H9 (cell line): ENCODE results near the gene ENDOU. TPM values are rescaled to one million over a fixed set of nuclear protein-coding genes. Genes with fewer than 3 reads are reported as not detected.

Experiments
- DNase-seq: peaks from one replicate; pipeline ENCODE4 v3.0.0-alpha.2; 2017
- H2AFZ ChIP-seq: one replicate; pipeline ENCODE4 v1.6.1; 2013; ENCODE audit warnings: mild to moderate bottlenecking, low read length, control low read depth, moderate library complexity
- H2AK5ac ChIP-seq: 2 replicates; pipeline ENCODE4 v1.6.1; 2013; ENCODE audit warnings: low read length, control low read depth, mixed read lengths; ENCODE audit not compliant: insufficient read length
- H2BK120ac ChIP-seq: one replicate; pipeline ENCODE4 v1.6.1; 2013; ENCODE audit warnings: low read depth, mild to moderate bottlenecking, low read length, control low read depth, inconsistent platforms; ENCODE audit not compliant: poor library complexity, severe bottlenecking
- H2BK12ac ChIP-seq: 2 replicates; pipeline ENCODE4 v1.6.1; 2013; ENCODE audit warnings: low read length, control low read depth, mixed read lengths, low read depth; ENCODE audit not compliant: insufficient read length
- H2BK15ac ChIP-seq: 2 replicates; pipeline ENCODE4 v1.6.1; 2013; ENCODE audit warnings: low read depth, low read length, control low read depth
- H2BK20ac ChIP-seq: one replicate; pipeline ENCODE4 v1.6.1; 2013; ENCODE audit warnings: low read depth, mild to moderate bottlenecking, low read length, control low read depth, inconsistent platforms; ENCODE audit not compliant: poor library complexity, severe bottlenecking
- H2BK5ac ChIP-seq: 2 replicates; pipeline ENCODE4 v1.6.1; 2013; ENCODE audit warnings: low read length, control low read depth, mixed read lengths; ENCODE audit not compliant: insufficient read length
- H3K14ac ChIP-seq: 2 replicates; pipeline ENCODE4 v1.6.1; 2013; ENCODE audit warnings: low read length, control low read depth; ENCODE audit not compliant: insufficient read depth
- H3K18ac ChIP-seq: 2 replicates; pipeline ENCODE4 v1.6.1; 2013; ENCODE audit warnings: low read depth, mild to moderate bottlenecking, mixed read lengths, low read length, control low read depth; ENCODE audit not compliant: insufficient read length
- H3K23ac ChIP-seq: 2 replicates; pipeline ENCODE4 v1.6.1; 2013; ENCODE audit warnings: low read length, control low read depth, mixed read lengths, low read depth; ENCODE audit not compliant: insufficient read length
- H3K23me2 ChIP-seq: 2 replicates; pipeline ENCODE4 v1.6.1; 2013; ENCODE audit warnings: low read depth, mild to moderate bottlenecking, mixed read lengths, low read length, control low read depth; ENCODE audit not compliant: insufficient read length, poor library complexity, severe bottlenecking
- H3K27ac ChIP-seq: 2 replicates; pipeline ENCODE4 v1.5.1; 2013; ENCODE audit warnings: low read length, control low read depth, mixed read lengths, low read depth; ENCODE audit not compliant: insufficient read length
- H3K27me3 ChIP-seq: 2 replicates; pipeline ENCODE4 v1.6.1; 2013; ENCODE audit warnings: low read length, control low read depth, inconsistent platforms; ENCODE audit not compliant: insufficient read depth
- H3K4ac ChIP-seq: 2 replicates; pipeline ENCODE4 v1.6.1; 2013; ENCODE audit warnings: low read depth, mild to moderate bottlenecking, control low read depth, inconsistent platforms, low read length, moderate library complexity
- H3K4me1 ChIP-seq: 2 replicates; pipeline ENCODE4 v1.6.1; 2013; ENCODE audit warnings: low read length, control low read depth, inconsistent platforms; ENCODE audit not compliant: insufficient read depth
- H3K4me2 ChIP-seq: 2 replicates; pipeline ENCODE4 v1.6.1; 2013; ENCODE audit warnings: low read length, control low read depth, mixed read lengths; ENCODE audit not compliant: insufficient read length, insufficient read depth
- H3K56ac ChIP-seq: 2 replicates; pipeline ENCODE4 v1.6.1; 2013; ENCODE audit warnings: low read depth, mild to moderate bottlenecking, mixed read lengths, low read length, control low read depth; ENCODE audit not compliant: insufficient read length
- H3K79me1 ChIP-seq: 2 replicates; pipeline ENCODE4 v1.6.1; 2013; ENCODE audit warnings: low read depth, mild to moderate bottlenecking, moderate library complexity, low read length, control low read depth, inconsistent platforms; ENCODE audit not compliant: insufficient read depth, poor library complexity, severe bottlenecking
- H3K79me2 ChIP-seq: 2 replicates; pipeline ENCODE4 v1.6.1; 2013; ENCODE audit warnings: low read length, control low read depth, inconsistent platforms; ENCODE audit not compliant: insufficient read depth
- H3K9ac ChIP-seq: 2 replicates; pipeline ENCODE4 v1.6.1; 2013; ENCODE audit warnings: low read length, control low read depth, mixed read lengths; ENCODE audit not compliant: insufficient read length; ENCODE audit errors: extremely low read depth
- H3K9me3 ChIP-seq: one replicate; pipeline ENCODE4 v1.6.1; 2013; ENCODE audit warnings: low read depth, low read length, inconsistent platforms; ENCODE audit not compliant: control insufficient read depth
- H3T11ph ChIP-seq: one replicate; pipeline ENCODE4 v1.6.1; 2013; ENCODE audit warnings: mild to moderate bottlenecking, low read length, control low read depth, inconsistent platforms
- H4K20me1 ChIP-seq: one replicate; pipeline ENCODE4 v1.6.1; 2013; ENCODE audit not compliant: control insufficient read depth, insufficient read length, insufficient read depth
- H4K5ac ChIP-seq: 2 replicates; pipeline ENCODE4 v1.6.1; 2013; ENCODE audit warnings: low read depth, mild to moderate bottlenecking, mixed read lengths, low read length, control low read depth; ENCODE audit not compliant: insufficient read length
- H4K8ac ChIP-seq: replicated peaks from 2 replicates; pipeline ENCODE4 v1.6.1; 2013; ENCODE audit warnings: low read length, control low read depth, mixed read lengths, low read depth; ENCODE audit not compliant: insufficient read length
- H4K91ac ChIP-seq: 2 replicates; pipeline ENCODE4 v1.6.1; 2013; ENCODE audit warnings: low read depth, mild to moderate bottlenecking, moderate library complexity, mixed read lengths, low read length, control low read depth; ENCODE audit not compliant: insufficient read length
- H3K27ac Mint-ChIP-seq, 3 experiments: 2 replicates in 2 of 3; 3 replicates in 1 of 3; pipeline ENCODE4 v1.8.0; 2020 to 2021; ENCODE audit warnings: mixed read lengths in 3 of 3, mild to moderate bottlenecking in 1 of 3, moderate library complexity in 1 of 3
- H3K27me3 Mint-ChIP-seq: 2 replicates; pipeline ENCODE4 v1.8.0; 2021; ENCODE audit warnings: low read depth, mild to moderate bottlenecking, moderate library complexity, mixed read lengths
- H3K36me3 Mint-ChIP-seq, 3 experiments: 2 replicates in 2 of 3; 3 replicates in 1 of 3; pipeline ENCODE4 v1.8.0; 2020 to 2021; ENCODE audit warnings: low read depth in 3 of 3, mixed read lengths in 3 of 3; ENCODE audit not compliant: insufficient read depth in 1 of 3
- H3K4me1 Mint-ChIP-seq, 2 experiments: 2 replicates each; pipeline ENCODE4 v1.8.0; 2020; ENCODE audit warnings: mixed read lengths in 2 of 2
- H3K4me3 Mint-ChIP-seq, 2 experiments: 2 replicates in 1 of 2; 3 replicates in 1 of 2; pipeline ENCODE4 v1.8.0; 2020 to 2021; ENCODE audit warnings: mild to moderate bottlenecking in 2 of 2, mixed read lengths in 2 of 2, moderate library complexity in 1 of 2
- H3K9me3 Mint-ChIP-seq, 2 experiments: 2 replicates in 1 of 2; 3 replicates in 1 of 2; pipeline ENCODE4 v1.8.0; 2020; ENCODE audit warnings: mild to moderate bottlenecking in 2 of 2, mixed read lengths in 2 of 2, moderate library complexity in 1 of 2
- CTCF ChIP-seq: fragments of 200-600 bp; sonication (generic); conservative IDR thresholded peaks from 3 replicates; pipeline ENCODE4 v1.8.0; 2021; ENCODE audit warnings: antibody characterized with exemption, mild to moderate bottlenecking
- WGBS: extraction: QIAGEN DNeasy Blood & Tissue Kit; methylation state at CpG from one replicate; pipeline ENCODE4 v1.1.7; 2013; ENCODE audit warnings: missing lambda C conversion rate, low lambda C conversion rate, mixed read lengths; ENCODE audit not compliant: insufficient read length; ENCODE audit errors: extremely low coverage; 5-methylcytosine and 5-hydroxymethylcytosine counted together
- total RNA-seq: library from RNA; stranded (reverse); gene quantifications from 2 replicates; pipeline ENCODE4 v1.2.1, GENCODE V29; 2021

Gene ENDOU
- total RNA-seq, 1 experiment from 2014 or later, result not detected

- Histone ChIP-seq H3K23ac (no peak overlapping the region), H3K4me1 (no peaks in the 10 kb centered on the region; the same call in 1 of the 2 replicates), H3K27me3 (no peaks in the 10 kb centered on the region), H2BK120ac (no peak overlapping the region), H2BK12ac (no peak overlapping the region), H3K14ac (no peak overlapping the region), H3K18ac (no peak overlapping the region), H4K20me1 (no peaks in the 10 kb centered on the region), H3K56ac (no peak overlapping the region), H4K5ac (no peak overlapping the region), H3K4ac (no peak overlapping the region), H3K79me2 (peaks cover 5% of the 10 kb centered on the region; the same call in 1 of the 2 replicates), H2BK20ac (no peak overlapping the region), H3K79me1 (no peaks in the 10 kb centered on the region), H2BK15ac (no peak overlapping the region), H3K9ac (no peak overlapping the region), H3K4me2 (no peak overlapping the region), H3K23me2 (peaks cover 6% of the 10 kb centered on the region), H2BK5ac (no peak overlapping the region), H4K8ac (no peak overlapping the region), H2AK5ac (no peak overlapping the region), H3T11ph (no peak overlapping the region), H4K91ac (no peak overlapping the region), H3K9me3 (no peaks in the 10 kb centered on the region), H2AFZ (no peak overlapping the region), H3K27ac (no peak overlapping the region)
- TF ChIP-seq CTCF, result no peak
- Mint-ChIP-seq H3K36me3 (peaks cover 0 to 2% (median 0%) of the 10 kb centered on the region in 3 experiments; a peak in 1 of 7 replicates), H3K4me1 (peaks cover 12 to 14% of the 10 kb centered on the region in 2 experiments), H3K4me3 (no peak overlapping the region), H3K27me3 (peaks cover 9% of the 10 kb centered on the region), H3K27ac (no peak overlapping the region), H3K9me3 (no peaks in the 10 kb centered on the region)
- no peak for DNase-seq
- WGBS, result no CpG with 5 or more reads among the region's 4 CpGs
Measured at GRCh38 chr12:47709237-47709636, 16.1 kb downstream of the ENDOU start.
